ENCODE measurements around the gene ZYG11B.

DNA sequence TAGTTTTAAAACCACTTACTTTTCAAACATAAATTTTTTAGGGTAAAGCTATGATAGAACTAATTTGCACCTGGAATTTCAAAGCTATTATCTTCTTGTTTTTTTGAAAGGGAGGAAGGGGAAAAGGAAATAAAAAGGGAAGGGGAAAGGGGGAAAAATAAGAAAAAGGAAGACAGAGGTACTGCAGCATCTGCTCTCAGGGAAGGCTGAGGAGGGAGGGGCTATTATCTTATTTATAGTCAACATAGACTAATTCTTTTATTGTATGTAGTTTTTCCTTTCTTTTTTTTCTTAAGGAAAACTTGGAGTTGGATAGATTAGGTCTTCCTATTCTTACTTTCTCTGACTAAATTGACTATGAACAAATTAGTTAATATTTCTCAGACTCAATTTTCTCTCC, 74.8 kb downstream of the ZYG11B start:
- TF ChIP-seq, protein P1, sequence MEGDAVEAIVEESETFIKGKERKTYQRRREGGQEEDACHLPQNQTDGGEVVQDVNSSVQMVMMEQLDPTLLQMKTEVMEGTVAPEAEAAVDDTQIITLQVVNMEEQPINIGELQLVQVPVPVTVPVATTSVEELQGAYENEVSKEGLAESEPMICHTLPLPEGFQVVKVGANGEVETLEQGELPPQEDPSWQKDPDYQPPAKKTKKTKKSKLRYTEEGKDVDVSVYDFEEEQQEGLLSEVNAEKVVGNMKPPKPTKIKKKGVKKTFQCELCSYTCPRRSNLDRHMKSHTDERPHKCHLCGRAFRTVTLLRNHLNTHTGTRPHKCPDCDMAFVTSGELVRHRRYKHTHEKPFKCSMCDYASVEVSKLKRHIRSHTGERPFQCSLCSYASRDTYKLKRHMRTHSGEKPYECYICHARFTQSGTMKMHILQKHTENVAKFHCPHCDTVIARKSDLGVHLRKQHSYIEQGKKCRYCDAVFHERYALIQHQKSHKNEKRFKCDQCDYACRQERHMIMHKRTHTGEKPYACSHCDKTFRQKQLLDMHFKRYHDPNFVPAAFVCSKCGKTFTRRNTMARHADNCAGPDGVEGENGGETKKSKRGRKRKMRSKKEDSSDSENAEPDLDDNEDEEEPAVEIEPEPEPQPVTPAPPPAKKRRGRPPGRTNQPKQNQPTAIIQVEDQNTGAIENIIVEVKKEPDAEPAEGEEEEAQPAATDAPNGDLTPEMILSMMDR (IDR thresholded peaks at IDR 0.05), result no peak
- TF ChIP-seq POLR2A (IDR thresholded peaks at IDR 0.05) (no peak), POLR2AphosphoS5 (IDR thresholded peaks at IDR 0.05) (no peak)

Measured in suprapubic skin (tissue), 4 donors.